GM18870 (cell line): Measurements from ENCODE around the gene PCLAF.
A peak's percentile ranks its signal among the peaks of the same experiment; 100 is the strongest.
"Not testable (repeated sequence)": the region's sequence is repeated elsewhere in the genome, so short reads cannot be mapped to it uniquely, and the experiment has no call there.

Experiments
- ATAC-seq: cut with Tn5 transposase; IDR thresholded peaks from one replicate; pipeline ENCODE4 v1.9.1; 2021; ENCODE audit warnings: moderate library complexity; ENCODE audit not compliant: unreplicated experiment

Gene PCLAF

GRCh38 chr15:64369078-64369607 is 12.1 kb downstream of the PCLAF start:
- ATAC-seq, result no peak

- ATAC-seq, result no peak
Measured at GRCh38 chr15:64361259-64361658, 20.0 kb downstream of the PCLAF start.

- no peak for ATAC-seq
Measured at GRCh38 chr15:64356710-64357040, 24.6 kb downstream of the PCLAF start.

DNA sequence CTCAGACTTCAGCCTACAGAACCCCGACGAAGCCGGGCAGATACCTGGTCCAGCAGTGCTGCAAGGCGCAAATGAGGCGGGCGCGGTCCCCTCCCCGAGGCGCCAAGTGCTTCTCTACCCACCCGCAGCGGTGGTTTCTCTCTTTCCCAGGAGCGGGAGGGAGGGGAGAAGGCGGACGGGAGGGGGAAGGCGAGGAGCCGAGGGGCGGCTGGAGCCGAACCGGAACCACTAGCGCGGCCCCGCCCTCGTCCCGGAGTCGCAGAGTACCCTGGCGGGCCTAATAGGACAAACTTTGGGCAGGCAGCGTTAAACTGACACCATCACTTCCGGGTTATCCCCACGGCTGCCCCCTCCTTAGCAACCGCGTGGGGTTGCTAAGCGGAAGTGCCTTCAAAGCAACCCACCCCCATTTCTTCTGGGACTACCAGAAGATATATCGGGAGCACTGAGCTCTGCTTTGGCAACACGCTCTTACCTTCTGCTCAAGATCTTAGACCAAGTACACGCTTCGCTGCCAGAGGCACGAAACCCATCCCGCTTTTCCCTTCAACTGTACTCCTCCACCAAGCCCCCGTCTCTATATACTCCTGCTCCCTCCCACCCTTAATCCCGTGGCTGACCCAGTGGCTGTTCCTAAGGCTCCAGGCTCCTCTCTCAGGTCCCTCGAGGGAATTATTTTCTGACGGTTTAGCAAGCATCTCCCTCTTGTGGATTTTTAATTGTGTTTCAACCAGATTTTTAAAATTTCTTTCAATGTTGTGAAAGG is 25.1 kb downstream of the PCLAF start, which contains the start of gene CSNK1G1:
CSNK1G1 (minus strand) TSS at position 230 of the 766 bp plus-strand sequence. CDS start 55,674 bp downstream, outside the sequence.
- ATAC-seq, result peak; percentile 89

DNA sequence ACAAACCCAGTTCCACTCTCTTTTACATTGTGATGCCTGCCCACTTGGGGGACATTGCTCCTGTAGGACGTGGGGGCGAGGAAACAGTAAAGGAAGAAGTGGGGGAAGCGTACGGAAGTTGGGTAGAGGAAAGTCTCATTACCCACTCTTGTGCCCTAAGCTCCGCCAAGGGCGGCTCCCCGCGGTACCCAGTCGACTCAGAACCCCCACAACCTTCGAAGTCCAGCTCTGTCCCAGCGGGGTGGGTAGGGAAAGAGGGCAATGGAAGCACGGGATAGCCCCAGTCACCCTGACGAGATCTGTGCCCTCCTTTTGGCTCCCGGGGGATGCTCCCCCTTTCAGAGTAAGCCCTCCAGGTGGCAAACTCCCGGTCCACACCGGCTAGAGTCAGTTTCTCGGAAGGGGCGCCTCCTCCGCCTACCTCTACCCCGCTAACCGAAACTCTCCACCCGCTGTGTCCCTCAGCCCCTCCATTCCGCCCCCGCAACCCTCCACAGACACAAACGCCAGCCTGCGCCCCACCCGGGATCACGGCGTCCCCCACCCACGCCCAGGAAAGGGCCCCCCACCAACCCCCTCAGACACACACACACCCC is 25.8 kb downstream of the PCLAF start:
- peak; percentile 10 for ATAC-seq

GRCh38 chr15:64354688-64355344 is 26.4 kb downstream of the PCLAF start:
- no peak for ATAC-seq

DNA sequence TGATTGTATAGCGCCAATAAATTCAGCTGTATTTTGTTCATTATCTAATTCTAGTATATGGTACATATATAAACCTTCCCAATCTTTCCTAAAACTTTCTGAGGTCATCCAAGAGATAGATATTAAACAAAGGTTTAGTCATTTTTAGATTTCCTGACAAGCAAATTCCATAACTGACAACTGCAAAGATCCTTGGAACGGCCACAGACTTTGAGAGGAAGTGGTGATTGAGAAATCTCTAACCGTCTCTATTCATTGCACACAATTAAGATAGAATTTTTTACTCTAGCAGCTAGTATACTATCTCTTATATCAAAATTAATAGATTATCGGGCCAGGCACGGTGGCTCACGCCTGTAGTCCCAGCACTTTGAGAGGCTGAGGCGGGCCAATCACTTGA is 30.0 kb downstream of the PCLAF start:
- ATAC-seq, result no peak

DNA sequence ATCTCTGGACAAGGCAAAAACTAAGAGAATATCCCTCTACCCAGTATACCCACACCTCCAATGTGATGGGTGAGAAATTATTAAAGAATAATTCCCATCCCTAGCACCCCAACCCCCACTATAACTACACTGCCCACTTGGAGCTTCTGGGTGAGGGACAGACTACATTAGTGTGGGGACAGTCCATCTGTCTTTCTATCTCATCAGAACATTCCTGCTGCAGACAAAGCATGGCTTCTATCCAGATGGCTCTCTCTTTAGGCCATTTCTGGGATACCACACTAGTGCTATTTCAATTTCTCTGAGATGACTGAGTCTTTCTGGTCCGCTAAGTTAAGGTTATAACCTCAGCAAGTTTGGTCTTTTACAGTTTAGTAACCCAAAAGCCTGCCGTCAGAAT is 31.9 kb downstream of the PCLAF start:
- no peak for ATAC-seq

- no peak for ATAC-seq
Measured at GRCh38 chr15:64348455-64348854, 32.8 kb downstream of the PCLAF start.

- not testable (repeated sequence) for ATAC-seq
Measured at GRCh38 chr15:64346242-64346641, 35.0 kb downstream of the PCLAF start.

GRCh38 chr15:64344651-64345294 is 36.5 kb downstream of the PCLAF start:
- no peak for ATAC-seq

DNA sequence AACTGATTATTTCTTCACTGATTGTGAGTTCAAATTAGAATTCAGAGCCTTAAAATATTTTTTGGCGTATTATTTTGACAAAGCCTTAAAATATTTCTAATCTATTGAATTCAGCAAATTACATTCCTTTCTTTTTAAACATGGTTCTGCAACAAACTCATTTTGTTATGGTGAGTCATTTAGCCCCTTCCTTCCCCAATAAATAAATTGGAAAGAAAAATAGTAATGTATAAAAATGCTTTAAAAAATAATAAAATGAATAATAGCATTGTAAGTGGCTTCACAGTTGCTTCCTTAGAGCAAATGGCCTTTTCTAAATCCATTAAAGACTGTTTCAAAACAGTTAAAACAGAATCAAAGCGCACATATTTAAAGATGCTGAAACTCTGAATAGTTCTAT is 37.4 kb downstream of the PCLAF start:
- ATAC-seq, result no peak

DNA sequence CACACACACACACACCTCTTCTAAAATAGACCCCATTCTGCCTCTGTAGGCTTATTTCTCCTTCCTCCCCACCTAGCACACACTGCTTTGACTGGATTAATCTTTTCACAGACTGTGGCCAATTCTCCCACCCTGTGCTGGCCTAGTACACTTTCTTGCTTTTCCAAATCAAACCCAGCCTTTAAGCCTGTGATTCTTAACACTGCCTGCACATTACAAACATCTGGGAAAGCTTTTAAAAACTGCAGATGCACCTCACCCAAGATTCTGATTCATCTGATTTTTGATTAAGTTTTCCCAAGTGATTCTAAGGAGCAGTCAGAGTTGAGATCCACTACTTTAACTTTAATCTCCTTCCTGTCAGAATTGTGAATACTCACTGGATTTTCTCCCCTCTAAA is 38.0 kb downstream of the PCLAF start:
- ATAC-seq, result no peak

GRCh38 chr15:64341961-64342360 is 39.3 kb downstream of the PCLAF start:
- ATAC-seq, result no peak

DNA sequence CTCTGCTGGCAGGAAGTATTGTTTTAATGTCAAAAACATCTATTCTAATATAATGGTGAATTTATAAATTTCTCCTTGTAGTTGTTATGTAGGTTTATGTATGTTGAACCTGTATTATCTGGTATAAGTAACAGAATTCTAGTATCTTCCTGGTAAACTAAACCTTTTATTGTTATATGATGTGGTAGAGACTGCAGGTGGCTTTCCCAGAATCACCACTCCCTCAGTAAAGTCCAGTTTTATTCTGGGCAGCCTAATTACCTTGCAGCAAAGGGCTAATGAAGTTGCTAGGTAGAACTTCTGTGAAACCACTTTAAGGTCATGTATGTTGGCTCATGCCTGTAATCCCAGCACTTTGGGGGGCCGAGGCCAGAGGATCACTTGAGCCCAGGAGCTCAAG is 40.9 kb downstream of the PCLAF start:
- no peak for ATAC-seq

DNA sequence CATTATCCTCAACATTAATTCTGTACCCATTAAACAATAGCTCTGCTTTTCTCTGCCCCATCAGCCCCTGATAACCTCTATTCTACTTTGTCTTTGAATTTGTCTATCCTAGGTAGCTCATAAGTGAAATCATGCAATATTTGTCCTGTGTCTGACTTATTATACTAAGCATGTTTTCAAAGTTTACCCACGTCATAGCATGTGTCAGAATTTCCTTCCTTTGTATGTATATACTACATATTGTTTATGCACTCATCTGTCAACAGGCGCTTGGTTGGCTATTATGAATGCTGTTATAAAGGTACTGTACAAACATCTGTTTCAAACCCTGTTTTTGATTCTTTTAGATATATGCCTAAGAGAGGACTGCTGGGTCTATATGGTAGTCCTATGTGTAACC is 43.5 kb downstream of the PCLAF start:
- no peak for ATAC-seq

DNA sequence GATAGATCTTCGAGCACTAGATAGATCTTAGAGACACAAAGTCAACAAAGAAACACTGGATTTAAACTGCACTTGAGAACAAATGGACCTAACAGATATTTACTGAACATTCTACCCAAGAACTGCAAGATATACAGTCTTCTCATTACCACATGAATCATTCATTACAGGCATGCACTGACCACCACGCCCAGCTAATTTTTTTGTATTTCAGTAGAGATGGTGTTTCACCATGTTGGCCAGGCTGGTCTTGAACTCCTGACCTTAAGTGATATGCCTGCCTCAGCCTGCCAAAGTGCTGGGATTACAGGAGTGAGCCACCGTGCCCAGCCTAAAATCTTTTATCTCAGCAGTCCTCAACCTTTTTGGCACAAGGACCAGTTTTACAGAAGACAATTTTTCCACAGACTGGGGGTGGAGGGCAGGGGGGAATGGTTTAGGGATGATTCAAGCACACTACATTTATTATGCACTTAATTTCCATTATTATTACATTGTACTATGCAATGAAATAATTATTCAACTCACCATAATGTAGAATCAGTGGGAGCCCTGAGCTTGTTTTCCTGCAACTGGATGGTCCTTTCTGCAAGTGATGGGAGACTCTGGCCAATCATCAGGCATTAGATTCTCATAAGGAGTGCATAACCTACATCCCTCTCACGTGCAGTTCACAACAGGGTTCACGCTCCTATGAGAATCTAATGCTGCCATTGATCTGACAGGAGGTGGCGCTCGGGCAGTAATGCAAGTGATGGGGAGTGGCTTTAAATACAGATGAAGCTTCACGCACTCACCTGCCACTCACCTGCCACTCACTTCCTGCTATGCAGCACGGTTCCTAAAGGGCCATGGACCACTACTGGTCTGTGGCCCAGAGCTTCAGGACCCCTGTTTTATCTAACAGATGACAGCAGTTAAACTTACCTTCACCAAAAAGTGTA is 47.0 kb downstream of the PCLAF start:
- ATAC-seq, result no peak

DNA sequence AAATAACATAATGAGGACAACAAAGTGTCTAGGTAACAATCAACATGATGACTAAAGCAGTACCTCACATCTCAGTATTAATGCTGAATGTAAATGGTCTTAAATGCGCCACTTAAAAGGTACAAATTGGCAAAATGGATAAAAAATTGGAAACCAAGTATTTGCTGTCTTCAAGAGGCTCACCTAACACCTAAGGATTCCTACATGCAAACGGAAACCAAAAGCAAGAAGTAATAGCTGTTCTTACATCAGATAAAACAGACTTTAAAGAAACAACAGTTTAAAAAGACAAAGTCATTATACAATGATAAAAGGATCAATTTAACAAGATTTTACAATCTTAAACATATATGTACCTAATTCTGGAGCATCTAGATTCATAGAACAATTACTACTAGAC is 47.7 kb downstream of the PCLAF start:
- no peak for ATAC-seq

DNA sequence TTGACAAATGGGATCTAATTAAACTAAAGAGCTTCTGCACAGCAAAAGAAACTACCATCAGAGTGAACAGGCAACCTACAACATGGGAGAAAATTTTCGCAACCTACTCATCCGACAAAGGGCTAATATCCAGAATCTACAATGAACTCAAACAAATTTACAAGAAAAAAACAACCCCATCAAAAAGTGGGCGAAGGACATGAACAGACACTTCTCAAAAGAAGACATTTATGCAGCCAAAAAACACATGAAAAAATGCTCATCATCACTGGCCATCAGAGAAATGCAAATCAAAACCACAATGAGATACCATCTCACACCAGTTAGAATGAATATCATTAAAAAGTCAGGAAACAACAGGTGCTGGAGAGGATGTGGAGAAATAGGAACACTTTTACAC is 49.6 kb downstream of the PCLAF start:
- ATAC-seq, result not testable (repeated sequence)

DNA sequence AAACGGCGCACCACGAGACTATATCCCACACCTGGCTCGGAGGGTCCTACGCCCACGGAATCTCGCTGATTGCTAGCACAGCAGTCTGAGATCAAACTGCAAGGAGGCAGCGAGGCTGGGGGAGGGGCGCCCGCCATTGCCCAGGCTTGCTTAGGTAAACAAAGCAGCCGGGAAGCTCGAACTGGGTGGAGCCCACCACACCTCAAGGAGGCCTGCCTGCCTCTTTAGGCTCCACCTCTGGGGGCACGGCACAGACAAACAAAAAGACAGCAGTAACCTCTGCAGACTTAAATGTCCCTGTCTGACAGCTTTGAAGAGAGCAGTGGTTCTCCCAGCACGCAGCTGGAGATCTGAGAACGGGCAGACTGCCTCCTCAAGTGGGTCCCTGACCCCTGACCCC is 54.3 kb downstream of the PCLAF start:
- ATAC-seq, result not testable (repeated sequence)
